Articular chondrocyte of knee joint (primary cell): ENCODE results near the gene C1orf210. TPM values are rescaled to one million over a fixed set of nuclear protein-coding genes. Genes with fewer than 3 reads are reported as not detected.

Experiments
- total RNA-seq: library from RNA; depleted of rRNA; stranded (reverse); fragments of >200 nt; gene quantifications from 2 replicates; pipeline ENCODE4 v1.2.3, GENCODE V29; 2012

The C1orf210 gene
- total RNA-seq = not detected in 2 replicates

DNA sequence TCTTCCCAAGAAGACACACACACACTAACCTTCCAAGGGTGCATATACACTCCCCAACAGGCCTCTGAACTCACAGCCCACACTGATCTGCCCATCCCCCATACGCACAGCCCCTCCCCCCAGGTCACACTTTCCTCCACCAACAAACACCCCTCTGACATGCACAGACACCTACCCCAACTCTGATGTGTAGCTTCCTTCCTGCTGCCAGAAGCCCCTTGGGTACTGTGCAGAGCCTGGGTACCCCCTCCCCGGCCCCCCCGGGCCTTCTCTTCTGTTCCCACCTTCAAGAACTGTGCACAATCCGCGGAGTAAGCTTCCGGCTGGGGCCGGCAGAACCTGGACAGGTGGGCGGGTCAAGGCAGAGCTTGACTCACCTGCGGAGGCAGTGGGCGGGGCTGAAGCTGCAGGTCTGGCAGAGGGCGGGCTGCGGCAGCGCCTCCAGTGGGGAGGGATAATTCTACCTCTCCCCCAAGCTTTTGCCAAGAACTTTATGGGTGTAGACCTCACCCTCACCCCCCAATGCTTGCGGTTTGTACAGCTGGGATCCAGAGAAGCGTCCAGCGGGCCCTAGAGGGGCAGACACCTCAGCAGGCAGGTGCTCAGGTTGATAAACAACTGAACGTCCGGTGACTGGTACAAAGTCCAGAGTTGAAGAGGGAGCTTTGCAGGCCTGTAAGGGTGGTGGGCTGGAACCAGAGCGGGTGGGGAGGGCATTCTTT lies at the start of gene C1orf210:
Gene C1orf210, minus strand, starts transcription at position 313 of the 722 bp plus-strand sequence. CDS start 2,311 bp downstream, outside the sequence.

DNA sequence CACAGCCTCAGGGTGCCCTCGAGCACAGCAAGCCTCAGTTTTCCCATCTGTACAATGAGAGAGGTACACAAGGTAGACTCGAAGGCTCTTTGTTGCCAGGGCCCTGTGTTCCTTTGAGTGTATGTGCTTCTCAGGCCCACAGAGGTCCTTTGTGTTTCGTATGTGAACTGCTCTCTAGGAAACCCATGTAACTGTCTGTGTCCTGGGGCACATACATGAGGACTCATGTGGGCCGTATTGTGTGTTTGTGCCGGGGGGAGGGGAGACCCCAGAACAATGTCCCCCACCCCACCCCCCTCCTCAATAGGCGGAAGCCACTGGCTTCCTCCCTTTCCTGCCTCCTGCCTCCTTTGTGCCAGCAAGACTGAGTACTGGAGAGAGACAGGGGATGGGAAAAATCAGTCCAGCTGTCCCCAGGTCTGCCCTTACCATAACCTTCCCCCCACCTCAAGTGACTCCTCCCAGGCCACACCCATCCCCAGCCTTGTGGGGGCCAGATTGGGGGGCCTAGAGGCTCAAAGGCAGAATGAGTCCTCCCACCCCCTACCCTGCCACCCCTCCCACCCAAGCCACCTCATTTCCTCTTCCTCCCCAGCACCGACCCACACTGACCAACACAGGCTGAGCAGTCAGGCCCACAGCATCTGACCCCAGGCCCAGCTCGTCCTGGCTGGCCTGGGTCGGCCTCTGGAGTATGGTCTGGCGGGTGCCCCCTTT lies 15.2 kb upstream of the C1orf210 start, which contains the start of gene TIE1:
Gene TIE1, plus strand, starts transcription at position 605 of the 717 bp plus-strand sequence. Its CDS starts 90 bp downstream, at position 695.

DNA sequence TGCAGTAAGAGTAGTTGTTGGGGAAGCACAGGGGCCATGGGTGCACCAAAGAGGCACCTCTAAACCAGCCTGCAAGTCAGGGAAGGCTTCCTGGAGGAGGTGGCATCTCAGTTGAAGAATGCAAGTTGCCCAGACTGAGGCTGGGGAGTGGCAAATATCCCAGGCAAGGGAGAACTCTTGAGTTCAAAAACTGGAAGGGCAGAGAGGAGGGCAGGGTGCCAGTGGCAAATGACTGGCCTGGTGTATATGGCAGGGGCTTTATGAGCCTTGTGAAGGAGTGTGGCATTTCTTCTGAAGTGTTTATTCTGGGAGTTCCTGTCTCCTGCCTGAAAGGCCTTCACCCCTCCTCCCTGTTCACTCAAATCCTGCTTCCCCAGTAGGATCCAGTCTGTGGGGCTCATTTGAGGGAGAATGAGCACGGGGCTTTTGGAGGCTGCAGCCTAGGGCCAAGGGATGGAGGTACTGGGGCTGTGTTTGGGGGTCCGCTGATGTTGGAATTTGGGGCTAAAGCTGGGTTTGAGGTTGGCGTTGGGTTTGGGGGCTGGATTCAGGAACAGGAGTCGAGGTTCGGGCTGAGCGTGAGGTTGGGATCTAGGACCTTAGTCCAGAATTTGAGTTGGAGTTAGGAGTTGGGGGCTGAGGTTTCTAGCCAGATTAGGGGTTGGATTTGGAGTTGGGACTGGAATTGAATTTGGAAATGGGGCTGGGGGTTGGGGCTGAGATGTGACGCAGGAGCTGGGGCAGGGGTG lies 15.6 kb downstream of the C1orf210 start, which contains the start of gene TMEM125:
Gene TMEM125, plus strand, starts transcription at position 357 of the 749 bp plus-strand sequence. CDS start 2,740 bp downstream, outside the sequence.

Other genes with a start within 250 kb of the C1orf210 start
- gene EBNA1BP2, start 113.3 kb downstream of the C1orf210 start, total RNA-seq = 54.4 and 57.5 TPM in 2 replicates
- 0.13 and 0.65 TPM in 2 replicates for gene CFAP57, start 113.3 kb downstream of the C1orf210 start, total RNA-seq
- gene TMEM125, start 15.6 kb downstream of the C1orf210 start, total RNA-seq = not detected in 2 replicates
- gene TIE1, start 15.4 kb upstream of the C1orf210 start, total RNA-seq = 1.3 and 1.6 TPM in 2 replicates
- not detected in 2 replicates for gene MPL, start 52.2 kb upstream of the C1orf210 start, total RNA-seq
- 26.4 and 30.5 TPM in 2 replicates for gene CDC20, start 73.4 kb upstream of the C1orf210 start, total RNA-seq
- 56.6 and 62.3 TPM in 2 replicates for gene ELOVL1, start 82.4 kb upstream of the C1orf210 start, total RNA-seq
- gene MED8, start 104.2 kb upstream of the C1orf210 start, total RNA-seq = 47.9 and 48.6 TPM in 2 replicates
- 33.2 and 43.4 TPM in 2 replicates for gene SZT2, start 104.3 kb upstream of the C1orf210 start, total RNA-seq
- gene HYI, start 168.3 kb upstream of the C1orf210 start, total RNA-seq = 27.5 and 31.5 TPM in 2 replicates
- 22.5 and 30.6 TPM in 2 replicates for gene PTPRF, start 245.3 kb upstream of the C1orf210 start, total RNA-seq